Natural killer cell (primary cell): ENCODE measurements around the gene BMAL2. TPM values are rescaled to one million over a fixed set of nuclear protein-coding genes. Genes with fewer than 3 reads are reported as not detected.

Experiments
- ATAC-seq, 3 donors: fragments of 150-1000 bp in 2 of 3; fragments of 200-7000 bp in 1 of 3; cut with Tn5 transposase; 1 replicate in 1 of 3; 2 replicates in 2 of 3; pipeline ENCODE4 v1.10.0; 2021; ENCODE audit warnings: mild to moderate bottlenecking in 2 of 3, moderate library complexity in 2 of 3
- DNase-seq, 2 donors: peaks; one replicate each; pipeline versions ENCODE4 v3.0.0 to v3.0.0-alpha.2; 2013 to 2021; ENCODE audit warnings: mixed read lengths in 1 of 2
- H3K27ac ChIP-seq: one replicate; pipeline ENCODE4 v1.5.1; 2013; ENCODE audit warnings: mild to moderate bottlenecking, low read length
- H3K27me3 ChIP-seq: one replicate; pipeline ENCODE4 v1.6.1; 2013; ENCODE audit warnings: low read length; ENCODE audit not compliant: control insufficient read depth, insufficient read depth
- H3K36me3 ChIP-seq: one replicate; pipeline ENCODE4 v1.6.1; 2013; ENCODE audit warnings: low read length; ENCODE audit not compliant: control insufficient read depth, insufficient read depth
- H3K4me1 ChIP-seq: one replicate; pipeline ENCODE4 v1.6.1; 2013; ENCODE audit warnings: low read length; ENCODE audit not compliant: control insufficient read depth, insufficient read depth
- H3K4me3 ChIP-seq: one replicate; pipeline ENCODE4 v1.5.1; 2013; ENCODE audit warnings: low read length
- H3K9me3 ChIP-seq: one replicate; pipeline ENCODE4 v1.6.1; 2013; ENCODE audit warnings: low read length; ENCODE audit not compliant: control insufficient read depth, insufficient read depth
- H3K27ac Mint-ChIP-seq, 2 donors: one replicate each; pipeline ENCODE4 v1.8.0; 2022; ENCODE audit warnings: mild to moderate bottlenecking in 2 of 2, mixed read lengths in 2 of 2, moderate library complexity in 1 of 2
- H3K27me3 Mint-ChIP-seq, 2 donors: one replicate each; pipeline ENCODE4 v1.8.0; 2022; ENCODE audit warnings: low read depth in 2 of 2, mixed read lengths in 2 of 2
- H3K36me3 Mint-ChIP-seq: one replicate; pipeline ENCODE4 v1.8.0; 2022; ENCODE audit warnings: mixed read lengths
- H3K4me1 Mint-ChIP-seq, 2 donors: one replicate each; pipeline ENCODE4 v1.8.0; 2022; ENCODE audit warnings: mixed read lengths in 2 of 2
- H3K4me3 Mint-ChIP-seq: one replicate; pipeline ENCODE4 v1.8.0; 2022; ENCODE audit warnings: mild to moderate bottlenecking, moderate library complexity, mixed read lengths
- H3K9me3 Mint-ChIP-seq, 2 donors: one replicate each; pipeline ENCODE4 v1.8.0; 2022; ENCODE audit warnings: mixed read lengths in 2 of 2
- WGBS: methylation state at CpG from one replicate; pipeline ENCODE4 v1.1.7; 2013; ENCODE audit warnings: missing lambda C conversion rate; ENCODE audit not compliant: insufficient coverage; 5-methylcytosine and 5-hydroxymethylcytosine counted together
- intact Hi-C: fragments of 100-400 bp; cut with micrococcal nuclease; formaldehyde crosslinking; loops from one replicate; pipeline ENCODE4 v1.14.2; 2022
- total RNA-seq, 4 donors: library from RNA; stranded (reverse); fragments of 120-200 nt in 1 of 4; gene quantifications; one replicate each; pipeline versions ENCODE4 v1.2.3 to v1.2.4, GENCODE V29; 2013 to 2022
- TF ChIP-seq, protein P1 (sequence below): fragments of 200-600 bp; IDR thresholded peaks from one replicate; pipeline ENCODE4 v1.8.0; 2022; ENCODE audit warnings: antibody characterized with exemption

BMAL2 gene
- total RNA-seq, 3 donors from 2014 or later (not counting 1 experiment from before 2014, with no cell fraction given), result 0.16 to 0.33 (median 0.19) TPM

DNA sequence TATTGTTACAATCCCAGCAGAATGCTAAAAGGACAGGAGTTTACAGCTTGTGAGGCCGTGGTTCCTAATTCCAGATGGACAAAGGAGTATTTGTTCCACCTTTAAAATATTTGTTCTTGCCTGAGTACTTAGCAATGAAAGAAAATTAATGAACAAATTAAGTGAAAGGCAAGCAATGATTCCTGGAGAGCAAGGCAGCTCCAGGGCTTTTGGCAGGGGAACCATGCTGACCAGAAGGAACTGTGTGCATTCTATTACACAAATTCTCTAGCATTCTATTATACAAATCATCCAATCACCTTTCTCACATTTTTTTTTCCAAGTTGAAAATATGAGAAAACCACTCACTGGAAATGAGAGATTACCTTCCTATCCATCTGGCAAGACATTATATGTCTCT, 1.8 kb upstream of the BMAL2 start:
- Histone ChIP-seq H3K9me3 (no peaks in the 10 kb centered on the region), H3K4me1 (peaks cover 12% of the 10 kb centered on the region), H3K4me3 (no peak overlapping the region), H3K27me3 (peaks cover 20% of the 10 kb centered on the region), H3K27ac (no peak overlapping the region), H3K36me3 (no peaks in the 10 kb centered on the region)
- intact Hi-C loops, result no loop called here
- Mint-ChIP-seq H3K9me3 (no peaks in the 10 kb centered on the region), H3K4me3 (no peak overlapping the region), H3K27me3 (peaks cover 35 to 44% of the 10 kb centered on the region in 2 donors), H3K4me1 (peaks cover 14 to 16% of the 10 kb centered on the region in 2 donors), H3K36me3 (no peaks in the 10 kb centered on the region), H3K27ac (no peak overlapping the region)
- DNase-seq (no peak), ATAC-seq (no peak)
- 100% methylated on average over 1 of the region's 1 CpG for WGBS
- TF ChIP-seq, protein P1, sequence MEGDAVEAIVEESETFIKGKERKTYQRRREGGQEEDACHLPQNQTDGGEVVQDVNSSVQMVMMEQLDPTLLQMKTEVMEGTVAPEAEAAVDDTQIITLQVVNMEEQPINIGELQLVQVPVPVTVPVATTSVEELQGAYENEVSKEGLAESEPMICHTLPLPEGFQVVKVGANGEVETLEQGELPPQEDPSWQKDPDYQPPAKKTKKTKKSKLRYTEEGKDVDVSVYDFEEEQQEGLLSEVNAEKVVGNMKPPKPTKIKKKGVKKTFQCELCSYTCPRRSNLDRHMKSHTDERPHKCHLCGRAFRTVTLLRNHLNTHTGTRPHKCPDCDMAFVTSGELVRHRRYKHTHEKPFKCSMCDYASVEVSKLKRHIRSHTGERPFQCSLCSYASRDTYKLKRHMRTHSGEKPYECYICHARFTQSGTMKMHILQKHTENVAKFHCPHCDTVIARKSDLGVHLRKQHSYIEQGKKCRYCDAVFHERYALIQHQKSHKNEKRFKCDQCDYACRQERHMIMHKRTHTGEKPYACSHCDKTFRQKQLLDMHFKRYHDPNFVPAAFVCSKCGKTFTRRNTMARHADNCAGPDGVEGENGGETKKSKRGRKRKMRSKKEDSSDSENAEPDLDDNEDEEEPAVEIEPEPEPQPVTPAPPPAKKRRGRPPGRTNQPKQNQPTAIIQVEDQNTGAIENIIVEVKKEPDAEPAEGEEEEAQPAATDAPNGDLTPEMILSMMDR, result no peak

DNA sequence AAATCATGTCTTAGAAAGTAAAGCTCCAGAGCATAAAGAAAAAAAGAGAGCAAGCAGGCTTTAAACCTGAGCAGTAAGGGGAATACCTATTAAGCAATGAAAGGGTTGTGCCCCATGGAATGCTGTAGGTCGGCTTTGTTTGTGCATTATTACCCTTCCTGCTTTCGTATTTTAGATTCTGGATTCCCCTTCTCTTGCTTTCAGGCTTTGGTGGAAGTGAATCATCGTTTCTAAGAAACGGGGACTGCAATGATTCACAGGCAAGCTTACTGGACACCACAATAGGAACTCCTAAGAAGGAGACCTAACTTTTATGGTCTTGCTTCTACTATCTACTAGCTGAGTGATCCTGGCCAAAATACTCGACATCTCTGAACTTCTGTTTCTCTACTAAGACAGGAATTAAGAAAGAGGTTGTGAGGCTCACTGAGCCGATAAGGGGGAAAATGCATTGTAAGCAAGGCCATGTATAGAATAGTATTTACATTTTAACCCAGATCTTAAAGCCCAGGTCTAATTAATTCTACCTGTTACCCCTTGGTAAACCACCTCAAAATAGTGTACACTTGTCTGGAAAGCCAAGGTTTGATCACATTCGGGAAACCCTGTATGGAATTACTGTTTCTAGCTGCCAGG, 1.2 kb upstream of the BMAL2 start:
- DNase-seq (no peak), ATAC-seq (no peak)
- Histone ChIP-seq H3K36me3 (no peaks in the 10 kb centered on the region), H3K9me3 (no peaks in the 10 kb centered on the region), H3K4me3 (no peak overlapping the region), H3K27me3 (peaks cover 20% of the 10 kb centered on the region), H3K27ac (no peak overlapping the region), H3K4me1 (peaks cover 12% of the 10 kb centered on the region)
- 38% methylated on average over 5 of the region's 7 CpGs for WGBS
- H3K4me1 Mint-ChIP-seq, result peaks cover 14 to 16% of the 10 kb centered on the region in 2 donors
- H3K36me3 Mint-ChIP-seq, result no peaks in the 10 kb centered on the region
- H3K27ac Mint-ChIP-seq, result no peak overlapping the region
- H3K9me3 Mint-ChIP-seq, result no peaks in the 10 kb centered on the region
- TF ChIP-seq, protein P1, result no peak
- intact Hi-C loops, result no loop called here
- H3K27me3 Mint-ChIP-seq, result peaks cover 38 to 47% of the 10 kb centered on the region in 2 donors
- H3K4me3 Mint-ChIP-seq, result no peak overlapping the region

DNA sequence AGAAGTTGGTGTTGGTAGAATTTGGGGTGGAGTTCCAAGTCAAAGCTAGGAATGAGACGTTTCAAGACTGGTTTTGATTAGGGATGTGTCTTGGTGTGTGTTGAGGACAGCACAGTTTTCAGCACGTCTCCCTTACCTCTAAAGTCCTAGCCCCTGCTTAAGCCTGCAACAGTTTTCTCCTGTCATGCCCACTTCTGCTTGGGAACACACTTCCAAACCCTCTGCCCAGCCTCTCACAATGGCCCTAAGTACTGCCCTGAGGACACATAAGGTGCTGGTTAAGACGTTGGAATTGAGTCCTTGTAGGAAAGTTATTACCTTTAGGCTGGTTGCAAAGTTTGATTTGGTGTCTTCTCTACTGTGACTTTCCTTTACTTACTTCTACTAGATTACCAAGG, 710 bp upstream of the BMAL2 start:
- peaks cover 38 to 47% of the 10 kb centered on the region in 2 donors for H3K27me3 Mint-ChIP-seq
- TF ChIP-seq, protein P1, result no peak
- intact Hi-C loops, result no loop called here
- Histone ChIP-seq H3K36me3 (no peaks in the 10 kb centered on the region), H3K27me3 (peaks cover 20% of the 10 kb centered on the region), H3K4me3 (no peak overlapping the region), H3K9me3 (no peaks in the 10 kb centered on the region), H3K4me1 (peaks cover 12% of the 10 kb centered on the region), H3K27ac (no peak overlapping the region)
- ATAC-seq, result no peak
- H3K4me1 Mint-ChIP-seq, result peaks cover 14 to 16% of the 10 kb centered on the region in 2 donors
- no peak overlapping the region for H3K27ac Mint-ChIP-seq
- H3K36me3 Mint-ChIP-seq, result no peaks in the 10 kb centered on the region
- 47% methylated on average over 3 of the region's 3 CpGs for WGBS
- no peak for DNase-seq
- H3K9me3 Mint-ChIP-seq, result no peaks in the 10 kb centered on the region
- peak overlapping the region; percentile 77 for H3K4me3 Mint-ChIP-seq

DNA sequence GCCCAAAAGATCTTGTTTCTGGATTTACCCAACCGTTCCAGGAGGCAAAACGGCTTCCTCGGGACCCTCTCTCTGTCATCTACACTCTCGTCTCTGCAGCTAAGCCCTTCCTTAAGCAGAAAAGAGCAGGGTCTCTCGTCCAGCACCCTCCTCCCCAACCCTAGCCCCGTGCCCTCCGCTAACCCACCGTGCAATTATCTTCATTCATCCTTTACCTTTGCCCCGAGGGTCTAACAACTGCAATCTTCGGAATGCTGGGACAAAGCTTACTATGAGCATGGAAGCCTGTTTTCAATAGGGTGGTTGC, 276 bp upstream of the BMAL2 start:
- no peaks in the 10 kb centered on the region for H3K9me3 Mint-ChIP-seq
- H3K27me3 Mint-ChIP-seq, result peaks cover 38 to 51% of the 10 kb centered on the region in 2 donors
- no peaks in the 10 kb centered on the region for H3K9me3 ChIP-seq
- H3K4me1 Mint-ChIP-seq, result peaks cover 14 to 16% of the 10 kb centered on the region in 2 donors
- H3K4me3 ChIP-seq, result no peak overlapping the region
- WGBS, result 18% methylated on average over 10 of the region's 10 CpGs
- TF ChIP-seq, protein P1, result no peak
- H3K27ac ChIP-seq, result no peak overlapping the region
- no peaks in the 10 kb centered on the region for H3K36me3 ChIP-seq
- peaks cover 20% of the 10 kb centered on the region for H3K27me3 ChIP-seq
- peaks cover 12% of the 10 kb centered on the region for H3K4me1 ChIP-seq
- DNase-seq (no peak), ATAC-seq (no peak)
- H3K4me3 Mint-ChIP-seq, result peak overlapping the region; percentile 77
- no peak overlapping the region for H3K27ac Mint-ChIP-seq
- no peaks in the 10 kb centered on the region for H3K36me3 Mint-ChIP-seq
- intact Hi-C loops, result no loop called here
